NCI-H187 treated with DMSO at 0.1 percent for 48 hours (cell line): ENCODE data around the gene SERP2.
"Not testable (repeated sequence)": the region's sequence is repeated elsewhere in the genome, so short reads cannot be mapped to it uniquely, and the experiment has no call there.

Experiments
- DNase-seq: peaks from one replicate; lab custom pipeline; 2025; lab: John Stamatoyannopoulos, UW

The SERP2 gene

GRCh38 chr13:44373601-44374347 is at the start of gene SERP2:
TSS of gene SERP2 (plus strand) at chr13:44373824. CDS start at chr13:44374026, 202 bp downstream.
- no peak for DNase-seq

- DNase-seq: no peak
These were observed 46.7 kb upstream of the SERP2 start for GRCh38 chr13:44326961-44327360.

GRCh38 chr13:44329041-44329440 is 44.6 kb upstream of the SERP2 start:
- not testable (repeated sequence) for DNase-seq

- DNase-seq: no peak
These were observed 43.6 kb upstream of the SERP2 start for GRCh38 chr13:44329909-44330545.

GRCh38 chr13:44331446-44331845 is 42.2 kb upstream of the SERP2 start:
- no peak for DNase-seq

GRCh38 chr13:44331912-44332851 is 41.4 kb upstream of the SERP2 start:
- DNase-seq: no peak

GRCh38 chr13:44333950-44334655 is 39.5 kb upstream of the SERP2 start:
- no peak for DNase-seq

- no peak for DNase-seq
These were observed 38.9 kb upstream of the SERP2 start for GRCh38 chr13:44334751-44335150.

- no peak for DNase-seq
These were observed 36.7 kb upstream of the SERP2 start for GRCh38 chr13:44336934-44337333.

GRCh38 chr13:44337581-44337980 is 36.0 kb upstream of the SERP2 start:
- no peak for DNase-seq

GRCh38 chr13:44340508-44340907 is 33.1 kb upstream of the SERP2 start:
- DNase-seq: no peak

- DNase-seq: no peak
These were observed 30.9 kb upstream of the SERP2 start for GRCh38 chr13:44342741-44343140.

- DNase-seq: no peak
These were observed 27.1 kb upstream of the SERP2 start for GRCh38 chr13:44346534-44346933.

- no peak for DNase-seq
These were observed 26.3 kb upstream of the SERP2 start for GRCh38 chr13:44347301-44347700.

- DNase-seq: no peak
These were observed 25.7 kb upstream of the SERP2 start for GRCh38 chr13:44347949-44348348.

GRCh38 chr13:44350775-44351504 is 22.7 kb upstream of the SERP2 start:
- DNase-seq: no peak

GRCh38 chr13:44351505-44351854 is 22.1 kb upstream of the SERP2 start:
- no peak for DNase-seq

GRCh38 chr13:44352202-44352601 is 21.4 kb upstream of the SERP2 start:
- no peak for DNase-seq

- DNase-seq: no peak
These were observed 21.0 kb upstream of the SERP2 start for GRCh38 chr13:44352671-44353070.

GRCh38 chr13:44354331-44354730 is 19.3 kb upstream of the SERP2 start:
- DNase-seq: no peak

- DNase-seq: no peak
These were observed 18.7 kb upstream of the SERP2 start for GRCh38 chr13:44354884-44355283.
